Raji (cell line): ENCODE measurements around the gene NEURL1.

Source experiments
- POLR2A ChIP-seq: IDR thresholded peaks from 2 replicates; pipeline ENCODE4 v1.6.1; 2011; ENCODE audit warnings: low read depth, low read length, control low read depth; ENCODE audit not compliant: insufficient read depth

NEURL1 gene

DNA sequence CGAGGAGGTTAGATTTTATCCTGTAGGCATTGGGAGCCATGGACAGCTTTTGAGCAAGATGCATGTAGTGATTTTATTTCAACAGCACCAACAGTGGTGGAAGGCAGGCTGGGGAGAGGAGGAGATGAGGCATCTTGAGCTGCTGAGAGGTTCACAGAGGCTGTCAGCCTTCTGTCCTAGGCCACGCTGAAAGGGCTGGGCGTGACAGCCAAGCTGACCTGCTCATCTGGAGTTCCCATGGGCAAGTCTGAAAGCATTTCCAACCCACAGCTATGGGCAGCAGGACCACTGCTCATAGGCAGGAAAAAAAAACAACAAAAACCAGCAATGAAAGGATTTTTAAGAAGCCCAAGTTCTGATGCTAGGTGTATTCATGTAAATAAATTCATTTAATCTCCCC is 7.7 kb downstream of the NEURL1 start:
- no peak for TF ChIP-seq POLR2A

- no peak for TF ChIP-seq POLR2A
Measured at GRCh38 chr10:103502849-103503660, 9.6 kb downstream of the NEURL1 start.

DNA sequence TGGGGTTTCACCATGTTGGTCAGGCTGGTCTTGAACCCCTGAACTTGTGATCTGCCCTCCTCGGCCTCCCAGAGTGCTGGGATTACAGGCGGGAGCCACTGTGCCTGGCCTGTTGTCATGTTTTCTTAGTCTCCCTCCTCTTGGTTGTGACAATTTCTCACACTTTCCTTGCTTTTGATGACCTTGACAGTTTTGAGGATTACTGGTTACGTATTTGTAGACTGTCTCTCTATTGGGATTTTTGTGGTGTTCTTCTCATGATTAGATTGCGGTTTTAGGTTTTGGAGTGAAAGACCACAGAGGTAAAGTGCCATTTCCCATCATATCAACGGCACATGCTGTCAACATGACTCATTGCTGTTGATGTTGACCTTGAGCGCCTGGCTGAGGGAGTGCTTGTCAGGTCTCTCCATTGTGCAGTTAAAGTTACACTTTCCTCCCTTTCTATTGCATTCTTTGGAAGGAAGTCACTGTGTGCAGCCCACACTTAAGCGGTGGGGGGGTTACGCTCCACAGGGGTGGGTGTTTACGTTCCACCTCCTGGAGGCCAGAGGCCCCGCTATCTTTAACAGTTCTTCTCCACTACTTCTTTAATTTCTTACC is 10.8 kb downstream of the NEURL1 start:
- no peak for TF ChIP-seq POLR2A

- TF ChIP-seq POLR2A = no peak
Measured at GRCh38 chr10:103506061-103506460, 12.6 kb downstream of the NEURL1 start.

GRCh38 chr10:103507235-103508191 is 14.0 kb downstream of the NEURL1 start:
- TF ChIP-seq POLR2A = no peak

- TF ChIP-seq POLR2A = no peak
Measured at GRCh38 chr10:103510046-103510685, 16.7 kb downstream of the NEURL1 start.

GRCh38 chr10:103510791-103511752 is 17.6 kb downstream of the NEURL1 start:
- TF ChIP-seq POLR2A = no peak

GRCh38 chr10:103512166-103512565 is 18.7 kb downstream of the NEURL1 start:
- no peak for TF ChIP-seq POLR2A

GRCh38 chr10:103512591-103513379 is 19.3 kb downstream of the NEURL1 start:
- no peak for TF ChIP-seq POLR2A

- TF ChIP-seq POLR2A = no peak
Measured at GRCh38 chr10:103513380-103514060, 20.0 kb downstream of the NEURL1 start.

DNA sequence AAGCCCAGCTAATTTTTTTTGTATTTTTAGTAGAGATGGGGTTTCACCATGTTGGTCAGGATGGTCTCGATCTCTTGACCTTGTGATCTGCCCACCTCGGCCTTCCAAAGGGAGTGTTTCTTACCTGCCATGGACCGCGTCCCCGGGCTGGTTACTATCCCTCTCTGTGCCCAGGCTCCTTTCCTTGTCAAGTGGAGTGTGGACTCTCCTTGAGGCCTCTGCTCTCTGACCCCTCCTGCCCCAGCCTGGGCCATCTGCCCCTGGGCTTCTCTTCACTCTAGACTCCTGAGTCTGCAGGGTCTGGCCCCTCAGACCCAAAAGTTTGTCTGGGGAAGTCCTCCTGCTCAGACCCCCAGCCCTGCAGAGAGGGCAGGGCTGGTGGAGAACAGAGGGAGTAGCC is 20.7 kb downstream of the NEURL1 start:
- TF ChIP-seq POLR2A = no peak

DNA sequence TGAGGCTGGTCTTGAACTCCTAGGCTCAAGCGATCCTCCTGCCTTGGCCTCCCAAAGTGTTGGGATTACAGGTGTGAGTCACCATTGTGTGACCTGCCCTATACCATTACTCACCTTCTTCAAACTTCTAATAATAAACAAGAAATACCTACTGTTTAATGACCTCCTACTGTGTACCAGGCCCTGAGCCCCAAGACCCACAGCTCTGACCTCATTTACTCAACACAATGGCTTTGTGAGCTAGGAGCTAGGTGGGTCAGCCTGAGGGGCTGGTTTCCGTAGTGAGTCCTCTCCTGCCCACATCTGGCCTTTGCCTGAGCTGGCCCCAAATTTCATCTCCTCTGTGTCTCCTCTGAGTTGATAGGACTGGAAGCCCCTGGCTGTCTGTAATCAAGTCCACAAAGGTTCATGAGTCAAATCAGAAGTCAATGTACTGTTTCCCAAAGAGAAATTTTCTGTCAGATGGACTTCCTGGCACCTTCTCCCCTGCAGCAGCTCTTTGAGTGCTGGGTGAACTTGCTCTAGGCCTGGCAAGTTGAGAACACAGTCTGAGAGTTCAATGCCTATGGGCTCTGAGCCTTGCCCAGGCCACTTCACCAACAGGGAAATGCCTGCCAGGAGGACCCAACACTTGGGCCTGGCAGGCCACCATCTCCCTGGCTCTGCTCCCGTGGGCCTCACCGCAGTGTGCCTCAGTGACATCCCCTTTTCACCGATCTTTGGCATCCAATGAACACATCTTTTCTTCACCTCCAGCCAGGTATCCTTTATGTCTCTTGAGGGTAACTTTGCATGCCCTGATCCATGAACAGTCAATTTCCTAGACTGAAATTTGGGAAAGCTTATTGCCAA is 24.0 kb downstream of the NEURL1 start:
- no peak for TF ChIP-seq POLR2A
